ENCODE data around the gene SPPL3. TPM values are rescaled to one million over a fixed set of nuclear protein-coding genes. Genes with fewer than 3 reads are reported as not detected.

SPPL3 gene
- total RNA-seq, 1 donor from 2014 or later = 51.3 TPM

- Mint-ChIP-seq H3K27me3 (ENCODE audit: low read depth) (no peaks in the 10 kb centered on the region), H3K9me3 (ENCODE audit: low read depth) (no peaks in the 10 kb centered on the region), H3K4me3 (ENCODE audit: unreplicated experiment) (no peak overlapping the region), H3K4me1 (ENCODE audit: low read depth) (peaks cover 13% of the 10 kb centered on the region), H3K36me3 (ENCODE audit: low read depth) (peaks cover 44% of the 10 kb centered on the region), H3K27ac (ENCODE audit: unreplicated experiment) (no peak overlapping the region)
- DNase-seq (ENCODE audit: low spot score) = no peak
- no peak for TF ChIP-seq CTCF (IDR thresholded peaks at IDR 0.05)
Observed at GRCh38 chr12:120719072-120719471, 185.1 kb downstream of the SPPL3 start.

GRCh38 chr12:120718055-120718454 is 186.1 kb downstream of the SPPL3 start:
- DNase-seq (ENCODE audit: low spot score) = no peak
- no peak for TF ChIP-seq CTCF (IDR thresholded peaks at IDR 0.05)
- H3K9me3 Mint-ChIP-seq (ENCODE audit: low read depth) = no peaks in the 10 kb centered on the region
- H3K27ac Mint-ChIP-seq (ENCODE audit: unreplicated experiment) = no peak overlapping the region
- no peak overlapping the region for H3K4me3 Mint-ChIP-seq (ENCODE audit: unreplicated experiment)
- peaks cover 41% of the 10 kb centered on the region for H3K36me3 Mint-ChIP-seq (ENCODE audit: low read depth)
- peaks cover 17% of the 10 kb centered on the region for H3K4me1 Mint-ChIP-seq (ENCODE audit: low read depth)
- H3K27me3 Mint-ChIP-seq (ENCODE audit: low read depth) = no peaks in the 10 kb centered on the region

DNA sequence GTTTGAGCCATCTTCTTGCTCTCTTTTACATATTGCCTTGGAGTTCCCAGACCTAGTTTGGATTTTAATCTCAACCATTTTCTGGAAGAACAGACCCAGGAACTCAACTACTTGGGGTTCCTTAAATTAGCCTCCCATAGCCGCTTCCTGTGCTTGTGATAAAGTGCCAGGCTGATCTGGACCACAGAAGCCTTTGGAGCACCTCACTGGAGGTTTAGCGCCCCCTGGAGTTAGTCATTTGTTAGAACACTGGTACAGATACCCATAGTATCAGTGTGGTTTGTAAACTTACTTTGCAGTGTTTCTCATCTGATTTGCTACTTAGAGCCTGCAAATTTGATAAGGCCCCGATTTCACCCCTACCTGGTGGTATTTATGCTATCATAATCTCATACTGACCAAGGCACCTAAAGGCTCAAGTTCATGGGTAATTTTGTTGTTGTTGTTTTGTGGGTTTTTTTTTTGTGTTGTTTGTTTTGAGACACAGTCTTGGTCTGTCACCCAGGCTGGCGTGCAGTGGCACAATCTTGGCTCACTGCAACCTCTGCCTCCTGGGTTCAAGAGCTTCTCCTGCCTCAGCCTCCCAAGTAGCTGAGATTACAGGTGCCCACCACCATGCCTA is 190.2 kb downstream of the SPPL3 start:
- Mint-ChIP-seq H3K36me3 (ENCODE audit: low read depth) (peaks cover 21% of the 10 kb centered on the region), H3K9me3 (ENCODE audit: low read depth) (no peaks in the 10 kb centered on the region)

DNA sequence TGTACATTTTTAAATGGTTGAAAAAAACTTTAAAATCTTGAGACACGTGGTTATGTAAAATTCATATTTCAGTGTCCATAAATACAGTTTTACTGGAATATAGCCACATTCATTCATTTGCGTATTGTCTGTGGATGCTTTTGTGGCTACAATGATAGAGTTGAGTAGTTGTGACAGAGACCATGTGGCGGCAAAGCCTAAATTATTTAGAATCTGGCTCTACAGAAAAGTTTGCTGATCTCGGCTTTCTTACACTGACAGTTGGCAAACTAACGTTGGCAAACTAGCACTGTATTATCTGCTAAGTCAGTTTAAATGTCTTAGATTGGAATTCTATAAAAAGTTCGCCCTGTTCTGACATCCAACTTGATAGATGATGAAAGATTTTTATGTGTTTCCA is 191.5 kb downstream of the SPPL3 start:
- H3K4me3 Mint-ChIP-seq (ENCODE audit: unreplicated experiment) = no peak overlapping the region

More for the DNA sequence above, 190.2 kb downstream of the SPPL3 start:
- H3K27me3 Mint-ChIP-seq (ENCODE audit: low read depth) = no peaks in the 10 kb centered on the region
- no peak overlapping the region for H3K27ac Mint-ChIP-seq (ENCODE audit: unreplicated experiment)
- no peak for DNase-seq (ENCODE audit: low spot score)
- TF ChIP-seq CTCF (IDR thresholded peaks at IDR 0.05) = peak; percentile 92
- H3K4me1 Mint-ChIP-seq (ENCODE audit: low read depth) = peaks cover 26% of the 10 kb centered on the region
- no peak overlapping the region for H3K4me3 Mint-ChIP-seq (ENCODE audit: unreplicated experiment)

More for the DNA sequence above, 191.5 kb downstream of the SPPL3 start:
- Mint-ChIP-seq H3K9me3 (ENCODE audit: low read depth) (no peaks in the 10 kb centered on the region), H3K27ac (ENCODE audit: unreplicated experiment) (no peak overlapping the region), H3K4me1 (ENCODE audit: low read depth) (peaks cover 26% of the 10 kb centered on the region), H3K27me3 (ENCODE audit: low read depth) (no peaks in the 10 kb centered on the region), H3K36me3 (ENCODE audit: low read depth) (peaks cover 11% of the 10 kb centered on the region)
- DNase-seq (ENCODE audit: low spot score) = no peak
- TF ChIP-seq CTCF (IDR thresholded peaks at IDR 0.05) = no peak

Other genes with a start within 250 kb of the SPPL3 start
- gene MLEC, start 217.2 kb downstream of the SPPL3 start, total RNA-seq = 143 to 204 TPM (median 144 TPM) in 3 replicates
- gene UNC119B, start 193.9 kb downstream of the SPPL3 start, total RNA-seq = 21.9 to 22.7 TPM (median 22.3 TPM) in 3 replicates
- 6.8 to 7.2 TPM (median 7.0 TPM) in 3 replicates for gene ACADS, start 178.5 kb downstream of the SPPL3 start, total RNA-seq
- gene HNF1A, start 74.2 kb upstream of the SPPL3 start, total RNA-seq = not detected in 3 replicates
- 12.1 to 14.2 TPM (median 14.1 TPM) in 3 replicates for gene C12orf43, start 112.1 kb upstream of the SPPL3 start, total RNA-seq
- not detected in 3 replicates for gene OASL, start 134.9 kb upstream of the SPPL3 start, total RNA-seq
- 0.39 to 1.00 TPM (median 0.47 TPM) in 3 replicates for gene P2RX7, start 228.5 kb upstream of the SPPL3 start, total RNA-seq